GM12878 (cell line): ENCODE measurements around the gene FAM124B. TPM values are rescaled to one million over a fixed set of nuclear protein-coding genes. Genes with fewer than 3 reads are reported as not detected.

Experiments used
- ATAC-seq: fragments of 200-7000 bp; cut with Tn5 transposase; 3 replicates; pipeline ENCODE4 v1.9.1; 2020; ENCODE audit warnings: mild to moderate bottlenecking, moderate library complexity
- BruUV-seq: library from RNA; stranded (reverse); fragments of 400-500 nt; replicated peaks from 2 replicates; lab custom pipeline; 2021; lab: Mats Ljungman, UMichigan
- CTCF ChIA-PET: fragments of 300-600 bp; sonication (Branson Sonifier 250); formaldehyde crosslinking; extraction: SDS; loops from one replicate; lab custom pipeline; 2021; ENCODE audit warnings: inconsistent platforms; lab: Yijun Ruan, JAX
- POLR2A ChIA-PET: fragments of 350-600 bp; formaldehyde crosslinking; extraction: SDS; loops from one replicate; lab custom pipeline; 2021; ENCODE audit warnings: inconsistent platforms; lab: Charles Lee
- RAD21 ChIA-PET: fragments of 300-600 bp; sonication (Branson Sonifier 250); formaldehyde crosslinking; loops from one replicate; lab custom pipeline; 2023; ENCODE audit warnings: antibody characterized with exemption; ENCODE audit not compliant: unreplicated experiment; lab: Charles Lee
- SMC1A ChIA-PET: fragments of 300-600 bp; sonication (Branson Sonifier 250); formaldehyde crosslinking; loops from one replicate; lab custom pipeline; 2023; ENCODE audit not compliant: unreplicated experiment, uncharacterized antibody; lab: Charles Lee
- DNase-seq: peaks from one replicate; pipeline ENCODE4 v3.0.0-alpha.2; 2011; ENCODE audit warnings: low read depth, low spot score
- FAIRE-seq: peaks from 3 replicates; lab custom pipeline; 2011; peaks lifted over from hg19 to GRCh38; lab: Jason Lieb, UNC
- H2AFZ ChIP-seq: 2 replicates; pipeline ENCODE4 v1.6.0; 2011; ENCODE audit warnings: low read depth, low read length, control low read depth; ENCODE audit not compliant: control insufficient read depth
- H3K27ac ChIP-seq: 2 replicates; pipeline ENCODE4 v1.5.1; 2011; ENCODE audit warnings: control low read depth; ENCODE audit not compliant: control insufficient read depth, insufficient read depth
- H3K27me3 ChIP-seq, 2 experiments: replicated peaks in 1 of 2; 2 replicates each; pipeline versions ENCODE4 v1.6.0 to v1.6.1; 2011; ENCODE audit warnings: low read length in 1 of 2; ENCODE audit not compliant: control insufficient read depth in 2 of 2, insufficient read depth in 2 of 2
- H3K36me3 ChIP-seq, 2 experiments: 2 replicates each; pipeline ENCODE4 v1.5.1; 2011; ENCODE audit warnings: low read length in 1 of 2; ENCODE audit not compliant: control insufficient read depth in 2 of 2, insufficient read depth in 2 of 2
- H3K4me1 ChIP-seq: 2 replicates; pipeline ENCODE4 v1.6.1; 2011; ENCODE audit warnings: mild to moderate bottlenecking, low read length, moderate library complexity, mixed read lengths; ENCODE audit not compliant: control insufficient read depth, insufficient read depth
- H3K4me2 ChIP-seq: 2 replicates; pipeline ENCODE4 v1.6.0; 2011; ENCODE audit warnings: control low read depth; ENCODE audit not compliant: control insufficient read depth, insufficient read depth
- H3K4me3 ChIP-seq: fragments of 200-600 bp; sonication (generic); 2 replicates; pipeline ENCODE4 v1.5.1; 2016
- H3K79me2 ChIP-seq: 2 replicates; pipeline ENCODE4 v1.6.0; 2011; ENCODE audit warnings: low read length; ENCODE audit not compliant: control insufficient read depth, insufficient read depth
- H3K9ac ChIP-seq: 2 replicates; pipeline ENCODE4 v1.8.0; 2011; ENCODE audit warnings: low read length, control low read depth, mixed read lengths; ENCODE audit not compliant: control insufficient read depth, insufficient read depth
- H3K9me3 ChIP-seq: replicated peaks from 3 replicates; pipeline ENCODE4 v1.5.1; 2011; ENCODE audit warnings: mild to moderate bottlenecking, low read length; ENCODE audit not compliant: control insufficient read depth, insufficient read depth
- H4K20me1 ChIP-seq: 2 replicates; pipeline ENCODE4 v1.6.0; 2011; ENCODE audit not compliant: control insufficient read depth, insufficient read depth
- CEBPZ ChIP-seq: fragments of 150-350 bp; IDR thresholded peaks from 2 replicates; pipeline ENCODE4 v1.6.1; 2016; ENCODE audit warnings: low read depth, low read length
- CREB1 ChIP-seq: IDR thresholded peaks from 2 replicates; pipeline ENCODE4 v1.6.1; 2012; ENCODE audit warnings: low read depth, mild to moderate bottlenecking, inconsistent platforms
- DPF2 ChIP-seq: fragments of 450-650 bp; IDR thresholded peaks from 2 replicates; pipeline ENCODE4 v1.6.1; 2017; ENCODE audit warnings: mild to moderate bottlenecking
- ETV6 ChIP-seq, 2 experiments: fragments of 450-650 bp in 1 of 2; IDR thresholded peaks in 1 of 2; conservative IDR thresholded peaks in 1 of 2; 2 replicates each; pipeline ENCODE4 v1.6.1; 2014; ENCODE audit warnings: antibody characterized with exemption in 1 of 2, borderline replicate concordance in 1 of 2, low read depth in 1 of 2, mild to moderate bottlenecking in 1 of 2, moderate library complexity in 1 of 2
- HSF1 ChIP-seq: fragments of 150-350 bp; IDR thresholded peaks from 2 replicates; pipeline ENCODE4 v1.6.1; 2014; ENCODE audit warnings: mild to moderate bottlenecking, low read depth, low read length
- IRF4 ChIP-seq: IDR thresholded peaks from 2 replicates; pipeline ENCODE4 v1.6.1; 2011; ENCODE audit warnings: low read depth, low read length
- SMARCA5 ChIP-seq: fragments of 450-650 bp; IDR thresholded peaks from 2 replicates; pipeline ENCODE4 v1.6.1; 2017; ENCODE audit warnings: mild to moderate bottlenecking
- WGBS: methylation state at CpG from one replicate; pipeline ENCODE4 v1.1.6; 2016; ENCODE audit warnings: low lambda C conversion rate; ENCODE audit not compliant: insufficient replicate concordance, insufficient coverage; ENCODE audit errors: missing lambda C conversion rate; 5-methylcytosine and 5-hydroxymethylcytosine counted together
- in situ Hi-C: fragments of 300-500 bp; cut with MboI; formaldehyde crosslinking; loops from 9 replicates; pipeline ENCODE4 v1.14.3; 2018; ENCODE audit warnings: mixed read lengths
- intact Hi-C: fragments of 100-400 bp; cut with micrococcal nuclease; formaldehyde crosslinking; loops from one replicate; pipeline ENCODE4 v1.14.2; 2022; ENCODE audit not compliant: unreplicated experiment
- polyA plus RNA-seq, 11 experiments: library from polyadenylated mRNA; depleted of rRNA in 4 of 11; unstranded in 6 of 11; stranded (reverse) in 5 of 11; fragments of >200 nt; fragmentation: Nextera tagmentation in 4 of 11; fragmentation: Illumina TruSeq in 1 of 11; extraction: Ambion mirVana in 4 of 11; extraction: Trizol in 1 of 11; gene quantifications; 1 replicate in 1 of 11; 2 replicates in 10 of 11; pipeline versions ENCODE4 v1.2.1 to v1.2.3, GENCODE V29; 2011 to 2016; ENCODE audit warnings: inconsistent platforms in 2 of 11, missing spikeins in 2 of 11, low read depth in 1 of 11
- total RNA-seq, 4 experiments: library from RNA; depleted of rRNA in 3 of 4; stranded (reverse); fragments of >200 nt in 3 of 4; fragmentation: Illumina TruSeq in 1 of 4; extraction: Trizol in 1 of 4; gene quantifications; 2 replicates each; pipeline versions ENCODE4 v1.2.1 to v1.2.3, GENCODE V29; 2013 to 2021

FAM124B gene
- total and polyA plus RNA-seq, 10 of the 15 experiments (the other 5 are each of a cell fraction or from before 2014, with no cell fraction given), result not detected

GRCh38 chr2:224400886-224401632, 848 bp downstream of the FAM124B start:
- no peak overlapping the region for H2AFZ ChIP-seq
- POLR2A ChIA-PET, result no interaction called here
- SMC1A ChIA-PET, result interaction anchor here (1.4 kb wide), 1 partner anchor 11 kb away, joined by 3 read pairs; no protein-coding TSS in a partner anchor
- TF ChIP-seq HSF1, result no peak
- no peaks in the 10 kb centered on the region for H4K20me1 ChIP-seq
- peaks cover 0 to 7% of the 10 kb centered on the region in 2 experiments; a peak in 1 of 4 replicates for H3K27me3 ChIP-seq
- intact Hi-C loops, result no loop called here
- H3K4me1 ChIP-seq, result peaks cover 3% of the 10 kb centered on the region; the same call in 1 of the 2 replicates
- H3K36me3 ChIP-seq, result no peaks in the 10 kb centered on the region
- ATAC-seq (no peak; the same call in 2 of the 3 replicates), FAIRE-seq (no peak), DNase-seq (no peak)
- CTCF ChIA-PET, result interaction anchor here (0.6 to 1.4 kb wide), 3 partner anchors 94 to 375 kb away, joined by 3 read pairs; no protein-coding TSS in a partner anchor
- no peak overlapping the region for H3K4me3 ChIP-seq
- in situ Hi-C loops, result no loop called here
- WGBS, result 45% methylated on average over 22 of the region's 22 CpGs
- H3K9me3 ChIP-seq, result peaks cover 2% of the 10 kb centered on the region; the same call in 2 of the 3 replicates
- no peak overlapping the region for H3K27ac ChIP-seq
- H3K4me2 ChIP-seq, result no peak overlapping the region
- RAD21 ChIA-PET, result no interaction called here
- no peaks in the 10 kb centered on the region for H3K79me2 ChIP-seq
- BruUV-seq, result no TSS peak
- H3K9ac ChIP-seq, result no peak overlapping the region

- no TSS peak for BruUV-seq
- intact Hi-C loops (no loop called here), in situ Hi-C loops (no loop called here)
- ATAC-seq, result no peak
- H3K4me3 ChIP-seq, result no peak overlapping the region
- ChIA-PET POLR2A (interaction anchor here (0.5 kb wide), 1 partner anchor 185 kb away, joined by 3 read pairs; the partner anchor contains the start of gene CUL3), RAD21 (no interaction called here), SMC1A (interaction anchor here (0.9 to 1.4 kb wide), 3 partner anchors 8 to 251 kb away, joined by 3 to 5 read pairs (median 3); no protein-coding TSS in a partner anchor), CTCF (interaction anchor here (0.6 kb wide), 1 partner anchor 93 kb away, joined by 3 read pairs; no protein-coding TSS in a partner anchor)
- H3K27ac ChIP-seq, result no peak overlapping the region
- DNase-seq, result no peak
- no peak overlapping the region for H2AFZ ChIP-seq
- no peaks in the 10 kb centered on the region for H4K20me1 ChIP-seq
- H3K4me1 ChIP-seq, result no peaks in the 10 kb centered on the region
- FAIRE-seq, result no peak
- H3K9me3 ChIP-seq, result no peaks in the 10 kb centered on the region; the same call in 2 of the 3 replicates
- TF ChIP-seq IRF4, result no peak
- no peak for TF ChIP-seq CREB1
- TF ChIP-seq SMARCA5, result no peak
- TF ChIP-seq DPF2, result no peak
- no peak for TF ChIP-seq ETV6 (conservative IDR thresholded peaks at IDR 0.05 in 1 of 2, IDR thresholded peaks at IDR 0.05 in 1 of 2; ENCODE audit: borderline replicate concordance in 1 of 2, low read depth in 1 of 2)
- no peak for TF ChIP-seq CEBPZ
- H3K4me2 ChIP-seq, result no peak overlapping the region
- WGBS, result 66% methylated on average over 8 of the region's 8 CpGs
- H3K27me3 ChIP-seq, result peaks cover 0 to 7% of the 10 kb centered on the region in 2 experiments; a peak in 1 of 4 replicates
- H3K9ac ChIP-seq, result no peak overlapping the region
- no peaks in the 10 kb centered on the region for H3K79me2 ChIP-seq
- no peaks in the 10 kb centered on the region for H3K36me3 ChIP-seq
These were observed 1.6 kb downstream of the FAM124B start for GRCh38 chr2:224400174-224400810.
